GM19463 (cell line): ENCODE measurements around the gene TTBK1.

Experiments used
- ATAC-seq: cut with Tn5 transposase; IDR thresholded peaks from one replicate; pipeline ENCODE4 v1.9.1; 2021; ENCODE audit warnings: mild to moderate bottlenecking, moderate library complexity; ENCODE audit not compliant: unreplicated experiment

Gene TTBK1

GRCh38 chr6:43335469-43335868 lies 92.2 kb downstream of the TTBK1 start:
- no peak for ATAC-seq

DNA sequence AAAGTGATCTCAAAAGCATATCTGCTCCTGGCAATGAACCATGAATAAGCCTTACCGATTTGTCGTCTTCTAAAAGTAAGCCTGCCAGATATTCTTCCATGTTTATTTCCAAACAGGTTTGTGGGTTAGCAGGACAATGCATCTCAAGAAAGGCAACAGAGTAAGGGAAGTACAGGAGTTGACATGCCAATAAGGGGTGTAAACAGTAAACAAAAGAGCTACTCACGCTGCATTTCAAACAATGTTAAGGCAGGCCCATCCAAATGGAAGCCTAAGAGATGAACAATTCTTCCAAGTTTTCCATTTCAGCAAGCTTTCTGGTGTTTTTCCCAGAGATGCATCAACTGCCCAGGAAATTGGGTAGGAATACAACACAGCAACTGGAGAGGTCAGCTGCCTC lies 93.1 kb downstream of the TTBK1 start:
- ATAC-seq: no peak
